Activated naive CD4-positive, alpha-beta T cell treated with anti-CD3 and anti-CD28 coated beads, Interleukin-2, amount 10 ng/mL, durations not matched to agents 7 days and 5 days (primary cell): Measurements from ENCODE around the gene GARIN5A.

Experiments
- CTCF ChIA-PET: fragments of 350-600 bp; sonication (Branson Sonifier 250); formaldehyde crosslinking; loops from one replicate; lab custom pipeline; 2021; ENCODE audit warnings: antibody characterized with exemption; lab: Charles Lee
- DNase-seq: peaks from one replicate; pipeline ENCODE4 v3.0.0-alpha.2; 2020
- H3K27ac Mint-ChIP-seq: one replicate; pipeline ENCODE4 v1.8.0; 2021; ENCODE audit warnings: mild to moderate bottlenecking, moderate library complexity, mixed read lengths
- H3K27me3 Mint-ChIP-seq: one replicate; pipeline ENCODE4 v1.8.0; 2021; ENCODE audit warnings: mild to moderate bottlenecking, mixed read lengths
- H3K36me3 Mint-ChIP-seq: one replicate; pipeline ENCODE4 v1.8.0; 2021; ENCODE audit warnings: mixed read lengths
- H3K4me1 Mint-ChIP-seq: one replicate; pipeline ENCODE4 v1.8.0; 2021; ENCODE audit warnings: mixed read lengths
- H3K4me3 Mint-ChIP-seq: one replicate; pipeline ENCODE4 v1.8.0; 2021; ENCODE audit warnings: mild to moderate bottlenecking, moderate library complexity, mixed read lengths
- H3K9me3 Mint-ChIP-seq: one replicate; pipeline ENCODE4 v1.8.0; 2021; ENCODE audit warnings: mixed read lengths

The GARIN5A gene

DNA sequence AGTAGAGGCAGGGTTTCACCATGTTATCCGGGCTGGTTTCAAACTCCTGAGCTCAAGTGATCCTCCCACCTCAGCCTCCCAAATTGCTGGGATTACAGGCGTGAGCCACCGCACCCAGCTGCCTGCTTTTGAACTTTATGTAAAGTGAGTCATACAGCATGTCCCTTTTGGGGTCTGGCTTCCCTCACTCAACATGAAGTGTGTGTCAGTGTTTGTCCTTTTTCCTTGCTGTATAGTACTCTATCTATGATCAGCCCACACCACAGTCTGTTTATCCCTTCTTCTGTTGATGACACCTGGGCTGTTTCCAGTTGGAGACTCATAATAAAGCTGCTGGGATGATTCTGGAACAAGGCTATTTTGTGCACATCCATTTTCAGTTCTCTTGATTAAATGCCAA lies 55.8 kb downstream of the GARIN5A start:
- peaks cover 5% of the 10 kb centered on the region for H3K4me1 Mint-ChIP-seq
- no peak overlapping the region for H3K4me3 Mint-ChIP-seq
- CTCF ChIA-PET = no interaction called here

GRCh38 chr19:50420127-50420526 lies 56.5 kb downstream of the GARIN5A start:
- CTCF ChIA-PET = no interaction called here
- H3K27ac Mint-ChIP-seq = no peak overlapping the region
- DNase-seq = no peak
- peaks cover 5% of the 10 kb centered on the region for H3K4me1 Mint-ChIP-seq
- H3K9me3 Mint-ChIP-seq = no peaks in the 10 kb centered on the region
- H3K36me3 Mint-ChIP-seq = peaks cover 2% of the 10 kb centered on the region
- H3K27me3 Mint-ChIP-seq = peaks cover 17% of the 10 kb centered on the region
- H3K4me3 Mint-ChIP-seq = no peak overlapping the region

More for the DNA sequence above, 55.8 kb downstream of the GARIN5A start:
- DNase-seq = no peak
- H3K27me3 Mint-ChIP-seq = peaks cover 17% of the 10 kb centered on the region
- no peaks in the 10 kb centered on the region for H3K9me3 Mint-ChIP-seq
- H3K36me3 Mint-ChIP-seq = peaks cover 2% of the 10 kb centered on the region
- no peak overlapping the region for H3K27ac Mint-ChIP-seq

DNA sequence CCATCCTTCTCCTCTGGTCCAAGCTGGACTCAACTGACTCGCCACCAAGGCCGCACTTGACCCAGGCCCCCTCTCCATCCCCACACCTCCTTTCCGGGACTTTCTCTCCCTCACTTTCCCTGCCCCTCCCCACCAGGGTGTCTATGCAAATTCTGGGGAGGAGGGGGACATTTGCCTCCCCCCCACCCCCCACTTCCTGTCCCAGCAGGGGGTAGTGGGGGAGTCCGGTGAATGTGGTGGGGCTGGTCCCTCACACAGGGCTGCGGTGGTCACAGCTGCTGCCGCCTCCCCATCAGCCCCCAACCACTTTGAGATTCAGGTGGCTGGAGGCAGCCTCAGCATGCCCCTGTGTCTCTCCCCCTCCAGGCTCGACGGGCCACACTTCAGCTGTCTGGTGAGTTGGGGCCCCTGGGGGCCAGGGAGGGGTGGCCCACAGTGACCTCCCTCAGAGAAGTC lies 57.0 kb downstream of the GARIN5A start:
- Mint-ChIP-seq H3K9me3 (no peaks in the 10 kb centered on the region), H3K36me3 (peaks cover 5% of the 10 kb centered on the region), H3K4me1 (peaks cover 5% of the 10 kb centered on the region), H3K4me3 (no peak overlapping the region), H3K27me3 (peaks cover 17% of the 10 kb centered on the region), H3K27ac (no peak overlapping the region)
- no peak for DNase-seq
- CTCF ChIA-PET = interaction anchor here (1.3 kb wide), 1 partner anchor 41 kb away, joined by 4 read pairs; no protein-coding TSS in a partner anchor

DNA sequence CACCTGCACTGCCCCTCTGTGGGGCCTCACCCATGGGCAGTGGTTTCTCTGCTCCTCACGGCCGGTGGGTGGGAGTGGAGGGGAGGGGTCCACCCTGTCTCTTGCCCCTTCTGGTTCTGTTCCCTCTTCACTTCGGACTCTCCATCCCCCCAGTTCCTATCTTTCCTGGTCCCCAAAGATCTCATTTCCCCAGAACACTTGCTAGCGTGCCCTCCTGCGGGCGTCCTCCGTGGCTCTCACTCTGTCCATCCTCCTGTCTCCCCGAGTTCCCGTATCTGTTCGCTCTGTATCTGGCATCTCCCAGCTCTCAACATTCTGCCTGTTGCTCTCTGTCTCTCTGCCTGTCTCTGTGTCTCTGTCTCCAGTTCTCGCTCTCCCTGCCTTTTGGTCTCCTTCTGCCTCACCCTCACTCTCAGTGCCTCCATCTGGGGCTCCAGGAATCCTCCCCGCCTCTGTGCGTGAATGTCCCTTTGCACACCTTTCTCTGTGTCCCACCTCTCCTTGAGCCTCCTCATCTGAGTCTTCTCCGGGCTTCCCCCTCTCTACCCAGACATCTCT lies 57.5 kb downstream of the GARIN5A start:
- Mint-ChIP-seq H3K27me3 (peaks cover 17% of the 10 kb centered on the region), H3K9me3 (no peaks in the 10 kb centered on the region), H3K27ac (no peak overlapping the region), H3K36me3 (peaks cover 5% of the 10 kb centered on the region), H3K4me3 (no peak overlapping the region), H3K4me1 (peaks cover 5% of the 10 kb centered on the region)
- CTCF ChIA-PET = interaction anchor here (1.3 kb wide), 1 partner anchor 42 kb away, joined by 4 read pairs; no protein-coding TSS in a partner anchor
- DNase-seq = no peak

- H3K36me3 Mint-ChIP-seq = peaks cover 5% of the 10 kb centered on the region
- no peaks in the 10 kb centered on the region for H3K9me3 Mint-ChIP-seq
- H3K4me1 Mint-ChIP-seq = peaks cover 5% of the 10 kb centered on the region
- no peak for DNase-seq
- H3K27ac Mint-ChIP-seq = no peak within 1 kb of the TSS
- no peak within 1 kb of the TSS for H3K4me3 Mint-ChIP-seq
- CTCF ChIA-PET = interaction anchor here (1.3 kb wide), 1 partner anchor 42 kb away, joined by 4 read pairs; no protein-coding TSS in a partner anchor
- peaks cover 17% of the 10 kb centered on the region for H3K27me3 Mint-ChIP-seq
Measured at GRCh38 chr19:50418176-50419021, 58.2 kb downstream of the GARIN5A start, which contains the start of gene SPIB. Gene SPIB (plus strand): TSS chr19:50418938. CDS start chr19:50418963, 25 bp downstream.

DNA sequence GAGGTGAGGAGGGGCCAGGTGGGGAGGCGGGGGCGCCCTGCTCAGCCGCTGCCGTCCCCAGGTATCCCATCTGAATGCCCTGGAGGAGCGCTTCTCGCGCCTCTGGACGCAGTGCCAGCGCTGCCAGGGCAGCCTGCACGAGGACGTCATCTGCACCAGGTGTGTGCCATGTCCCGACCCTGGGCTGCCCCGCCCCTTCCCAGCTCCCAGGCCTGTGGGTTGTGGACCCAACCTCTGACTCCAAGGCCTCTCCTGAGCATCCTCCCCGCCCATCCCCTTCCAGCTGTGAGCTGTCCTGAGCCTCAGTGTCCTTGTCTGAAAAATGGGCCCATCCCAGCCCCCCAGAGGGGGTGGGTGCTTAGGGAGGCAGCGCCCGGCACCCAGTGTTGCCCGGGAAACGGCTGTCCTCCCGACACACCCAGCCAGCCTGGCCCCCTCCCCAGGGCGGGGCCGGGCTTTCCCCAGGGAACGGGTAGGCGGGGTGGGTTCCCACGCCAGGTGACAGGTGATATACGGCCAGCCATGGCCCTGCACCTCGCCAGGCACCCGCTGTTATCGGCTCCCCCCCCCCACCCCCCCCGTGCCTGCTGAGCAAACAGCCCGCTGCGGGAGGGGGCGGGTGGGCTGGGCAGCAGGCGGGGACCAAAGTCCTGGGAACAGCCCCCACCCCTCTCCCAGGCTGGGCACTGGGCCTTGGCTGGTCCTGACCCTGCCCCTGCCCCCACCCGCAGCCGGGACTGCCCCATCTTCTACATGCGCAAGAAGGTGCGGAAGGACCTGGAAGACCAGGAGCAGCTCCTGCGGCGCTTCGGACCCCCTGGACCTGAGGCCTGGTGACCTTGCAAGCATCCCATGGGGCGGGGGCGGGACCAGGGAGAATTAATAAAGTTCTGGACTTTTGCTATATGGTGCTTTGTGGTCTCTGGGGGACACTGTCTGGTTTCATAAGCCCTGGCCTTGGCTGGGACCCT lies 59.3 kb downstream of the GARIN5A start:
- H3K9me3 Mint-ChIP-seq = no peaks in the 10 kb centered on the region
- peaks cover 5% of the 10 kb centered on the region for H3K4me1 Mint-ChIP-seq
- CTCF ChIA-PET = no interaction called here
- H3K27me3 Mint-ChIP-seq = peaks cover 17% of the 10 kb centered on the region
- H3K36me3 Mint-ChIP-seq = peaks cover 7% of the 10 kb centered on the region
- no peak overlapping the region for H3K27ac Mint-ChIP-seq
- H3K4me3 Mint-ChIP-seq = no peak overlapping the region
- DNase-seq = no peak
